Gastroesophageal sphincter (tissue), 3 donors: ENCODE results near the gene C9orf72.

Experiments used
- CTCF ChIP-seq, 4 experiments: fragments of 200-600 bp in 2 of 4; fragments of 450-650 bp in 2 of 4; sonication (generic) in 1 of 4; IDR thresholded peaks; one replicate each; pipeline ENCODE4 v1.5.1; 2017 to 2019; ENCODE audit warnings: antibody characterized with exemption in 4 of 4, mild to moderate bottlenecking in 2 of 4, moderate library complexity in 2 of 4
- EP300 ChIP-seq: sonication (generic); formaldehyde crosslinking; IDR thresholded peaks from one replicate; pipeline ENCODE4 v1.6.1; 2017; ENCODE audit warnings: antibody characterized with exemption, mild to moderate bottlenecking
- POLR2A ChIP-seq, 2 donors: fragments of 450-650 bp; IDR thresholded peaks; one replicate each; pipeline ENCODE4 v1.6.1; 2017; ENCODE audit warnings: antibody characterized with exemption in 2 of 2, mild to moderate bottlenecking in 2 of 2, moderate library complexity in 1 of 2
- POLR2AphosphoS5 ChIP-seq: sonication (generic); formaldehyde crosslinking; IDR thresholded peaks from one replicate; pipeline ENCODE4 v1.6.1; 2017; ENCODE audit warnings: antibody characterized with exemption

GRCh38 chr9:27610622-27611021 lies 37.3 kb upstream of the C9orf72 start:
- TF ChIP-seq CTCF (IDR thresholded peaks at IDR 0.05) (no peak), EP300 (no peak), POLR2AphosphoS5 (no peak), POLR2A (IDR thresholded peaks at IDR 0.05) (no peak)
